ENCODE results near the gene CNTROB. TPM values are rescaled to one million over a fixed set of nuclear protein-coding genes. Genes with fewer than 3 reads are reported as not detected.

Gene CNTROB
- total RNA-seq, 1 experiment from 2014 or later = 30.1 TPM

DNA sequence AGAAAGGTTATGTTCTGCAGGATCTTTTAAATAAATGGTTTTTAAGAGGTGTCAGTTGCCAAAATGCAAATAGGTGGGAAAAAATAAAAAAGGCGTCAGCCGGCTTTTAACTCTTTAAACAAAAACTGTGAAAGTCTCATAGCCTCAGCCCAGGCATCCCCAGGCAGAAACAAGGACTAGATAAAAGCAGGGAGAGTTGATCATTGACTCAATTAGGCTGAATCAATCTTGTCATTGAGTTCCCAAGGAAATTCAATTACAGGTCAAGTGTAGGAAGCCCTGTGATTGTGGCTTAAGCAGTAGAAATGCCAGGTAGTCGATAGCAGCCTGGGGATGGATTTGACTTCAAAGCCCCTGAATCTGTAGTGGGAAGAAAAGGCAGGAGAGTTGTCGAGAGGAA, 39.6 kb downstream of the CNTROB start:
- H3K14ac ChIP-seq (ENCODE audit: insufficient read depth, low read length) = no peak overlapping the region
- Mint-ChIP-seq H3K36me3 (ENCODE audit: insufficient read depth in 1 of 3, low read depth in 3 of 3) (no peaks in the 10 kb centered on the region; a peak in 2 of 7 replicates), H3K27ac (no peak overlapping the region), H3K4me1 (0 out of 4 replicates have a peak, but pooled peaks cover 0 to 3% of the 10 kb centered on the region in 2 experiments), H3K4me3 (no peak overlapping the region), H3K27me3 (ENCODE audit: low read depth) (peaks cover 12% of the 10 kb centered on the region), H3K9me3 (peaks cover 12 to 16% of the 10 kb centered on the region in 2 experiments)
- H3K18ac ChIP-seq (ENCODE audit: insufficient read length, low read depth, low read length) = no peak overlapping the region
- no peak overlapping the region for H2AFZ ChIP-seq (ENCODE audit: low read length)
- H4K91ac ChIP-seq (ENCODE audit: insufficient read length, low read depth, low read length) = no peak overlapping the region
- no peak overlapping the region for H4K5ac ChIP-seq (ENCODE audit: insufficient read length, low read depth, low read length)
- H2BK20ac ChIP-seq (ENCODE audit: low read depth, low read length, poor library complexity, severe bottlenecking) = no peak overlapping the region
- no peaks in the 10 kb centered on the region for H3K4me1 ChIP-seq (ENCODE audit: insufficient read depth, low read length)
- no peak overlapping the region for H3K27ac ChIP-seq (ENCODE audit: insufficient read length, low read depth, low read length)
- H4K8ac ChIP-seq (replicated peaks; ENCODE audit: insufficient read length, low read depth, low read length) = no peak overlapping the region
- H2BK15ac ChIP-seq (ENCODE audit: low read depth, low read length) = no peak overlapping the region
- no peaks in the 10 kb centered on the region for H3K79me1 ChIP-seq (ENCODE audit: insufficient read depth, low read depth, low read length, poor library complexity, severe bottlenecking)
- H3K23ac ChIP-seq (ENCODE audit: insufficient read length, low read depth, low read length) = no peak overlapping the region
- no peak overlapping the region for H3T11ph ChIP-seq (ENCODE audit: low read length)
- no peak overlapping the region for H2BK5ac ChIP-seq (ENCODE audit: insufficient read length, low read length)
- no peaks in the 10 kb centered on the region for H4K20me1 ChIP-seq (ENCODE audit: control insufficient read depth, insufficient read depth, insufficient read length)
- H3K9me3 ChIP-seq (ENCODE audit: control insufficient read depth, low read depth, low read length) = no peaks in the 10 kb centered on the region
- TF ChIP-seq, protein P1, sequence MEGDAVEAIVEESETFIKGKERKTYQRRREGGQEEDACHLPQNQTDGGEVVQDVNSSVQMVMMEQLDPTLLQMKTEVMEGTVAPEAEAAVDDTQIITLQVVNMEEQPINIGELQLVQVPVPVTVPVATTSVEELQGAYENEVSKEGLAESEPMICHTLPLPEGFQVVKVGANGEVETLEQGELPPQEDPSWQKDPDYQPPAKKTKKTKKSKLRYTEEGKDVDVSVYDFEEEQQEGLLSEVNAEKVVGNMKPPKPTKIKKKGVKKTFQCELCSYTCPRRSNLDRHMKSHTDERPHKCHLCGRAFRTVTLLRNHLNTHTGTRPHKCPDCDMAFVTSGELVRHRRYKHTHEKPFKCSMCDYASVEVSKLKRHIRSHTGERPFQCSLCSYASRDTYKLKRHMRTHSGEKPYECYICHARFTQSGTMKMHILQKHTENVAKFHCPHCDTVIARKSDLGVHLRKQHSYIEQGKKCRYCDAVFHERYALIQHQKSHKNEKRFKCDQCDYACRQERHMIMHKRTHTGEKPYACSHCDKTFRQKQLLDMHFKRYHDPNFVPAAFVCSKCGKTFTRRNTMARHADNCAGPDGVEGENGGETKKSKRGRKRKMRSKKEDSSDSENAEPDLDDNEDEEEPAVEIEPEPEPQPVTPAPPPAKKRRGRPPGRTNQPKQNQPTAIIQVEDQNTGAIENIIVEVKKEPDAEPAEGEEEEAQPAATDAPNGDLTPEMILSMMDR (conservative IDR thresholded peaks at IDR 0.05) = no peak
- H3K4ac ChIP-seq (ENCODE audit: low read depth, low read length) = no peak overlapping the region
- no peak overlapping the region for H3K9ac ChIP-seq (ENCODE audit: extremely low read depth, insufficient read length, low read length)
- H3K27me3 ChIP-seq (ENCODE audit: insufficient read depth, low read length) = no peaks in the 10 kb centered on the region
- DNase-seq = no peak
- H3K56ac ChIP-seq (ENCODE audit: insufficient read length, low read depth, low read length) = no peak overlapping the region
- H3K4me2 ChIP-seq (ENCODE audit: insufficient read depth, insufficient read length, low read length) = no peak overlapping the region
- WGBS (ENCODE audit: extremely low coverage, insufficient read length, low lambda C conversion rate) = no CpG with 5 or more reads among the region's 4 CpGs
- H2BK120ac ChIP-seq (ENCODE audit: low read depth, low read length, poor library complexity, severe bottlenecking) = no peak overlapping the region
- H3K79me2 ChIP-seq (ENCODE audit: insufficient read depth, low read length) = no peaks in the 10 kb centered on the region
- no peak overlapping the region for H2BK12ac ChIP-seq (ENCODE audit: insufficient read length, low read depth, low read length)
- no peak overlapping the region for H2AK5ac ChIP-seq (ENCODE audit: insufficient read length, low read length)
- H3K23me2 ChIP-seq (ENCODE audit: insufficient read length, low read depth, low read length, poor library complexity, severe bottlenecking) = no peaks in the 10 kb centered on the region

Measured in H9 (cell line).